GM21619 (cell line): ENCODE results near the gene GSTO1.
"Not testable (repeated sequence)": the region's sequence is repeated elsewhere in the genome, so short reads cannot be mapped to it uniquely, and the experiment has no call there.

Source experiments
- ATAC-seq: cut with Tn5 transposase; IDR thresholded peaks from one replicate; pipeline ENCODE4 v1.9.1; 2021; ENCODE audit not compliant: unreplicated experiment

The GSTO1 gene

DNA sequence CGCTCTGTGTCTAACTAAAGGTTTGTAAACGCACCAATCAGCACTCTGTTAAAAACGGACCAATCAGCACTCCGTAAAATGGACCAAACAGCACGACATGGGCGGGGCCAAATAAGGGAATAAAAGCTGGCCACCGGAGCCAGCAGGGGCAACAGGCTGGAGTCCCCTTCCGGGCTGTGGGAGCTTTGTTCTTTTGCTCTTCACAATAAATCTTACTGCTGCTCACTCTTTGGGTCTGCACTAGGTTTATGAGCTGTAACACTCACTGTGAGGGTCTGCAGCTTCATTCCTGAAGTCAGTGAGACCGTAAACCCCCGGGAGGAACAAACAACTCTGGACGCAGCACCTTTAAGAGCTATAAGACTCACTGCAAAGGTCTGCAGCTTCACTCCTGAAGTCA, 5.8 kb upstream of the GSTO1 start:
- ATAC-seq = not testable (repeated sequence)

DNA sequence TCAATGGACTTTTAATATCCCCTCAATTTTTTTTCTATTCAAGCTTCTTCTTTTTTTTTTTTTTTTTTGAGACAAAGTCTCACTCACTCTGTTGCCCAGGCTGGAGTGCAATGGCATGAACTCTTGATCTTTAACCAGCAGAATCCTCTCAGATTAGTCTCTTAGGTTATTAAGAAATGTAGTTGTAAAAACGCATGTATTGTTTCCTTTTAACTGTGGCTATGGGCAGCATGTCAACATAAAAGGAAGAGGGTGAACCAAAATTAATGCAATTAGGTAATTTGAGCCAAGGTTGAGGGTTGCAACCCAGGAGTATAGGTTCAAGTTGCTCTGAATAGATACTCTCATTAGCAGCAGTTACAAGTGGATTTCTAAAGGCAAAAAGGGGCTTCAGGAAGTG, 4.3 kb upstream of the GSTO1 start:
- ATAC-seq = no peak

DNA sequence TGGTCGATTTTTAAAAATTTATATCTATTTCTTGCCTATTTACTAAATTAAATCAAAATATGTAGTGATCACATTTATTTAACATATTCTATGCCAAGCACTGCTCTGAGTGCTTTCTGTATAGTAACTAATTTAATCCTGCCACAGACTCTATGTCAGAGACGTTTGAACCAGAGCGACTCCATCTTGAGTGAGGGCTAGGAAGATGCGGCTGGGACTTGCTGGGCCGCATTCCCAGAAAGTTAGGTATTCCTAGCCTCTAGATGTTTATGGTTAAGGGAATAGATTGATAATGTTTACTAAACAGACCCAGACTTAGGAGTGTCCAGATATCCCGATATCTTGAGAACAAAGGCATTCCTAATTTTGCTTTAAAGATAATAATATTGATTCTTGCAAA, 3.2 kb upstream of the GSTO1 start:
- ATAC-seq = no peak

DNA sequence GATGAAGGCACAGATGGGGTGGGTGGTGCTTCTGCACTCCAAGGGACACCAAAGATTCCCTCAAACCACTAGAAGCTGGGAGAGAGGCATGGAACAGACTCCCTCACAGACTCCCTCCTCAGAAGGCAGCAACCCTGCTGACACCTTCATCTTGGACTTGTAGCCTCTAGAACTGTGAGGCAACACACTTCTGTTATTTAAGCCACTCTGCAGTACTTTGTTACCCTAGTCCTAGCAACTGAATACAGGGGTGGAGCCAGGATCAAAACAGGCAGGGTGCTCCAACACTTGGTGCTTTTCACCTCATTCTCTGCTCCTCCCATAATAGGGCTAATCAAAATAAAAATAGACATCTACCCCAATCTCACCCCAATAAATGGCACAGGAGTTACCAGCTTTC, 2.3 kb upstream of the GSTO1 start:
- ATAC-seq = no peak

DNA sequence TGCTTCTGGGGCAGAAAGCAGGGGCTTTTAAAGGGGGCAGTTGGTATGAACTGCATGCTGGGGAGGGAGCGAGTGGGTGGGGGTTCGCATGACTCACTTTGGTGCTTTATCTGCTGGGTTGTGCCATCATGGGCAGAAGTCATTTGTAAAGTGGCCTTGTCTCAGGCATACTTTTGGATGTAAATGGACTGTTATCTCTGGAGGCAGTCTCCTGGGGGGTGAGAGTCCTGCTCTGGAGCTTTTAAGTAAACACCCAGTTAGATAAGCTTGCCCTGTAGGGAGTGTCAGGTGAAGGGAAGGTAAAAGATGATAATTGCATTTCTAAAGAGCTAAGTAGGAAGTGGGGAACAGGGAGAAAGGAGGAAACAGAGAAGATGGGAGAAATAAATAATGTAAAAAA, 1.6 kb upstream of the GSTO1 start:
- no peak for ATAC-seq

DNA sequence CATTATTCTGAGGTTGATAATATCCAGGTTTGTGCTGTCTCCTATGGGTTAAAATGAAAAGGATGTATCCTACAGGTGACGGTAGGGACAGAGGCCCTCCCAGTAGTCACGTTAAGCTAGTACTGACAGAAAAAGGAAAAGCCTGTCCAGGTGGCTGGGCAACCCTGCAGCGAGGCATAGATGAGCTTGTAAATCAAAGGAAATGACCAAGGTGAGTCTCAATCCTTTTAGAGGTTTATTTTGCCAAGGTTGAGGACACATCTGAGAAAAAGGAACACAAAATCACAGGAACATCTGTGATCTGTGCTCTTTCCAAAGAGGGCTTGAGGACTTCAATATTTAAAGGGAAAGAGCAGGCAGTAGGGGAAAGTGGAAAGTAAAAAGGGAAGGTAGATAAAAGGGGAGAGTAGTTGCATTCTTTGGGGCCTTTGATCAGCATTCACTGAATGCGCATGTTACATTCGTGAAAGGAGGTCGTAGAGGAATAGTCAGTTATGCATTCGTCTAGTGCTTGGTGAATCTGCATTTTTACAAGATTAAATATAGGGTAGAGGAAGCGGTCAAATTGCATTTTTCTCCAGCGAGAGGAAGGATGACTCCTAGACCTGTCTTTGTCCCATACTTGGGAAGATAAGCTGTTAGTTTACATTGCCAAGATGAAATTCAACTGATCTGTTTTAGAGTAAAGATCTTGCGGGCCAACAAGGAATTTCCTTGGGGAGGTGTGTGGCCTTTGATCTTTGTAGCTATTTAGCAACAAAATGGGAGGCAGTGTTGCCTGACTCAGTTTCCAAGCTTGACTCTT, 884 bp upstream of the GSTO1 start:
- ATAC-seq = no peak

DNA sequence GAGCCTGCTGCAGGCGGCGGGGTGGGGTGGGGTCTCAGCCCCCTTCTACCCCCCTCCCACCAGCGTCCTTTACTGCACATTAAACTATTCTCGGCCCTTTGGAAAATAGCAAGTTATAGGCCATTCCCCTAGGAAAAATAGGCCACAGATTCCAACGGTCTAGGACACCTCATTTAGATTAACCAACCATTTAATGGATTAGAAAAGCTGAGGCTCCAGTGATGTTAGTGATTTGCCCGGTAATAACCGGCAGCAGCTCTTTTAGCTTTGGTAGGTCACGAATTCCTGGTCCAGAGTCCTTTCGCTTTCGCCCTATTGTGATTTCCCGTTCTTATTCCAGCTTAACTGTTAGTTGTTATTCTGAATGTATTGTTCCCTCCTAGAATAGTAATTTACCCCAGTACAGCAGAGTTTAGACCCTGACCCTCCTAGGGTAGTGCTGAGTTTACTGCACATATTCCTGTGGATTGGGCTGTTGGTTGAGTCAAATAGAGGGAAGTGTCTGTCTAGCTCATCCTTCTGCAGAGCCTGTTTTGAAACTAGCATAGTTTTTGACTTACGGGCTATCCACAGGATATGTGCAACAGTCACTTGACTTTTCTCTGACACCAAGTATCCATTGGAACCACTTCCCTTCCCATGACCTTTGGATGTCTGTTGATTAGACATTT, 754 bp downstream of the GSTO1 start:
- peak; percentile 33 for ATAC-seq

DNA sequence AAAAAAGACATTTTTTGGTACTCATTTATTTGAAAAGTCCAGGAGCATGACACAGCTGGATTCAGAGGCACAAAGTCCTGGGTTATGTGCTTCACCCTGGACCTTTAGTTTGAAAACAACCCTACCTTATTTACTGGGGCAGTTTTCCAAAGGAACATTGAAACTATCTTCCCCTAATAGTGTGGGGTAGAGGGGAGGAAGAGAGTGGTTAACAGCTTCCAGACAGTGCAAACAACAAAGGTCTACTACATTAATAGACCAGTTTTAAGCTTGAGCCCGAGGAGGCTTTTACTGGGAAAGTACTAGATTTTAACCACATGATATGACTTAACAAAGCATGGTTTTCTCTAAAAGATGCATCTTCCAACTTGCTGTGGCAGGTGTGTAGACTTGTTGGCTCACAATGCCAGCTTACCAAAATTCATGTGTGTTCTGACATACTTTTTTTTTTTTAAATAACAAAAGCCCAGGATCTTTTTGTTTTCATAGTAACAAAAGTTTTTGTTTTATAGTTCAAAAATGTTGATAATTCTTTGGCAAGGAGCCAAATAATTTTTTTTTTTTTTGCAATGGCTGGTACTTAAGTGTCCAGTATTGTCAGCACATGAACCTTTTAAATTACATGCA, 1.8 kb downstream of the GSTO1 start:
- ATAC-seq = no peak

DNA sequence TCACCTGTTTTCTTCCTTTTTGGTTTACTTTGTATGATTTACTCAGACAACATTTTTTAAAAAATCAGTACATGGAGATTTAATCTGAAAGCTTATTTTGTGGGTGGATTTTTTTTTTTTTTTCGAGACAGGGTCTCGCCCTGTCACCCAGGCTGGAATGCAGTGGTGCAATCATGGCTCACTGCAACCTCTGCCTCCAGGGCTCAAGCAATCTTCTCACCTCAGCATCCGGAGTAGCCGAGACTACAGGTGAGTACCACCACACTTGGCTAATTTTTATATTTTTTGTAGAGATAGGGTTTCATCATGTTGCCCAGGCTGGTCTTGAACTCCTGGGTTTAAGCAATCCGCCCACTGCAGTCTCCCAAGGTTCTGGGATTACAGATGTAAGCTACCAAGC, 2.5 kb downstream of the GSTO1 start:
- ATAC-seq = no peak

DNA sequence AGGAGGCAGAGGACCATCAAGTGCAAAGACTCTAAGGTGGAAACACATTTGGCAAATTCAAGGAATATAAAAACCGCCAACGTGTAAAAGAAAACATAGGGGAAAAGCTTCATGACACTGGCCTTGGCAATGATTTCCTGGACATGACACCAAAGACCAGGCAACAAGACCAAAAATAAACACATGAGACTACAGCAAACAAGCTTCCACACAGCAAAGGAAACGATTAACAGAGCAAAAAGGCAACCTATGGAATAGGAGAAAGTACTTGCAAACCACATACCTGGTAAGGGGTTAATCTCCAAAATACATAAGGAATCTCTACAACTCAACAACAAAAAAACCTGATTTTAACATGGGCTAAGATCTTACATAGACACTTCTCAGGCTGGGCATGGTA, 3.5 kb downstream of the GSTO1 start:
- ATAC-seq = no peak

DNA sequence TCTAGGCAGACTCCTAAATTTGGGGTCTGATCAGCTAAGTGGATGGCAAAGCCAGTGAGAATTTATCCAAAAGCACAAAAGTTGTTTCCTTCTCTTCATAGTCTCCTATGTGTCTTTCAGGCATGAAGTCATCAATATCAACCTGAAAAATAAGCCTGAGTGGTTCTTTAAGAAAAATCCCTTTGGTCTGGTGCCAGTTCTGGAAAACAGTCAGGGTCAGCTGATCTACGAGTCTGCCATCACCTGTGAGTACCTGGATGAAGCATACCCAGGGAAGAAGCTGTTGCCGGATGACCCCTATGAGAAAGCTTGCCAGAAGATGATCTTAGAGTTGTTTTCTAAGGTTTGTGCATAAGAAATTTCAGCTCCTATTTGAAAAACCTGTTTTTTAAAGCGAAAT, 4.8 kb downstream of the GSTO1 start:
- no peak for ATAC-seq

DNA sequence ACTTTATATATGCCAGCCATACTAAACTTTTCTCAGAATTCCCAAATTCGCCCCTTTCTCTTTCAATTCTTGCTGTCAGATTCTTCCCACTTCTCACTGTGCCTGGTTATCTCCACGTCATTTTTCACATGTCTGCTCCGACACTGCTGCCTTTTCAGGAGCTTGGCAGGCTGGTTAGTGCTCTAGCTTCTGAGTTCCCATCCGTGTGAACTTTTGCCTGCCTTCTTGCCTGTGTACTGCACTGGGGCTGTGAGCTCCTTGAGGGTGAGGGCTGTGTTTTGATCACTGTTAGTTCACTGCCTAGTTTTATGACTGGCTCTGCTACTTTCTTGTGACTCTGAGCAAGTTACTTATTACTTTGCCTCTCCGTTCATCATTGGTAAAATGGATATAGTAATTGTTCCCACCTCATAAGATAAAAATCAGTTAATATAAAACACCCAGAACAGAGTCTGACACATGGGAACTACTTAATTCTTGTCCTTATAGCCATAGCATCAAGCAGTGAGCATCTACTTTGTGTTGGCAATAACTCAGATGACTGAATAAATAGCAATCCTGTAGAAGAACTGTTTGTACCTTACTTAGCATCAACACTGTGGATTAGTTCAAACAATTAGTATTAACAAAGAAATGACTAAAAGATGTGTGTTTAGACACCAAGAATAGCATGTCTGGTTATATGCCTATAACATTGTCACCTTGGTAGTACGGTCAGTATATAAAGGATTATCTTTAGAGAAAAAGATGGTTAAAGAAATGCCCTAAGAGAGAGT, 5.5 kb downstream of the GSTO1 start:
- ATAC-seq = no peak

DNA sequence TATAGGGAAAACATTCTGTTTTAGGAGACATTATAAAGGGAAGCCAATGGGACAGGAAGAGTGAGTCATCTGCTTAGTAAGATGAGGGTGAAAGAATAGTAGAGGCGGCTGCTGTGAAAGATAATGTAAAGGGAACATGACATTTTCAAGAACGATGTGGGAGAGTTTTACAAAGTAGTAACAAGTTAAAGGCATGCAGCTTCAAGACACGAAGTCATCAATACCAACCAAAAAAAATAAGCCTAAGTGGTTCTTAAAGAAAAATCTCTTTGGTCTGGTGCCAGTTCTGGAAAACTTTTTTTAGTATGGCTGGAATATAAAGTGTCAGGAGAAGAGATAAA, 6.1 kb downstream of the GSTO1 start:
- ATAC-seq = no peak

DNA sequence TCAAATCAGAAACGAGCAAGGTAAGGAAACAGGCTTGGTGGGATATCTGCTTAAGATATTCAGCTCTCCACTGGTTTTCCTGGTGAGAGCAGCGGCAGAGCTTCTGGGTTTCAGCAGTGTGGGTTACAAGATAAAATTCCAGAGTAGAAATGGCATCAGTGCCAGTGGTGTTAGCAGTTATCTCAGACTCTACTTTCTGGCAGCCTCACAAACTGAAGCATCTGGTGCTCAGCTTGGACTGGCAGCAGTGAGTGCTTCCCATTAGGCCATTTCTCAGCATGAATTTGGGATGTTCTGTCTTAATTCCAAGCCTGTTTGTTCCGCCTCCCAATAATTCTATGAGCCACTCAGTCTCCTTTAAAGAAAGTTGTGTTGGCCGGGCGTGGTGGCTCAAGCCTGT, 7.4 kb downstream of the GSTO1 start:
- ATAC-seq = no peak

DNA sequence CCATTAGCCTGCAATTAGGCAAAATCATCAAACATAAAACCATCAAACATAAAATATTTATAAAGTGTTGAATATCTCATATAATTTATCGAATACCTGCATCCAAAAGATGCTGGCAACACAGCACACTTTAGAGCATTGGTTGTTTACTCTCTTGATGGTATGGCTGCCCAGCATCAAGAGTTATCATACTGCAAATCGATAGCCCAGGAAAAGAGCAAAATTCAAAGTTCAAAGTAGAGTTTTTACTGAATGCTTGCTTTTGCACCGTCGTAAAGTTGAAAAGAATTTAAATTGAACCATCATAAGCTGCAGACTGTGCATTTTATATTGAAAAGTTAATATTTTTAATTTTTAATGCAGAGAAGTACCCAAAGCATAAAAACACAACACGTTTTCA, 10.1 kb downstream of the GSTO1 start:
- ATAC-seq = no peak

DNA sequence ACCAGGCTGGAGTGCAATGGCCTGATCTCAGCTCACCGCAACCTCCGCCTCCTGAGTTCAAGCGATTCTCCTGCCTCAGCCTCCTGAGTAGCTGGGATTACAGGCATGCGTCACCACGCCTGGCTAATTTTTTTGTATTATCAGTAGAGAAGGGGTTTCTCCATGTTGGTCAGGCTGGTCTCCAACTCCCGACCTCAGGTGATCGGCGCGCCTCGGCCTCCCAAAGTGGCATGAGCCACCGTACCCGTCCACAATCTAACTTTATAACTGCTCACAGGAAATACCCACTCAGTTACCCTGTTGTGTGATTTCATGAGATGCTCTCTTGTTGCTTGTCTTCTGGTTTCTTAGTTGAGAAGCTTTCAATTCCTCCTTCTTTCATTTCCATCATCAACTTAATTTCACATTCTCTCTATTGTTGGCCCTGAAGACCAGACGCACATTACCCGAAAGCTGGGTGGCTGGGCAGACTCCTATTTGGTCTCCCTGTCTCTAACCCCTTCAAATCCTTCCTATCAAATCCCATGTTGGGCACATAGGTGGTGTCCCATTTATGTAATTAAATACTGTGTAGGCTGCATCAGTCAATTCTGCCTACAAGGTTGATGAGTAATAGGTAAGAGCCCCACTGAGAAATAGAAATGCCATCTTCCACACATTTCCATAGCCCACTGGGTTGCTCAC, 13.2 kb downstream of the GSTO1 start:
- no peak for ATAC-seq

DNA sequence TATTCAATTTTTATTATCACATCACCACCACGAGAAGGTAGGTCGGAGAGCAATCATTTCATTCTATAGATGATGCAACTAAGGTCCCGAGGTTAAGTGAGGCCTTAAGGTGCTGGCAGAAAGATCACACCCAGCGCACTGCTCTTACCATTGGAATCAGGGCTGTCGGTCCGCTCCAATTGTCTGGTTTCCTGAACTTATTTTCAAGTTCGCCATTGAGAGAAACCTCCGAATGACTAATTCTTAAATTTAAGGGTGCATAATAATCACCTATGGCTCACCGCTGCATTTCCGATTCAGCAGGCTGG, 13.7 kb downstream of the GSTO1 start:
- no peak for ATAC-seq

DNA sequence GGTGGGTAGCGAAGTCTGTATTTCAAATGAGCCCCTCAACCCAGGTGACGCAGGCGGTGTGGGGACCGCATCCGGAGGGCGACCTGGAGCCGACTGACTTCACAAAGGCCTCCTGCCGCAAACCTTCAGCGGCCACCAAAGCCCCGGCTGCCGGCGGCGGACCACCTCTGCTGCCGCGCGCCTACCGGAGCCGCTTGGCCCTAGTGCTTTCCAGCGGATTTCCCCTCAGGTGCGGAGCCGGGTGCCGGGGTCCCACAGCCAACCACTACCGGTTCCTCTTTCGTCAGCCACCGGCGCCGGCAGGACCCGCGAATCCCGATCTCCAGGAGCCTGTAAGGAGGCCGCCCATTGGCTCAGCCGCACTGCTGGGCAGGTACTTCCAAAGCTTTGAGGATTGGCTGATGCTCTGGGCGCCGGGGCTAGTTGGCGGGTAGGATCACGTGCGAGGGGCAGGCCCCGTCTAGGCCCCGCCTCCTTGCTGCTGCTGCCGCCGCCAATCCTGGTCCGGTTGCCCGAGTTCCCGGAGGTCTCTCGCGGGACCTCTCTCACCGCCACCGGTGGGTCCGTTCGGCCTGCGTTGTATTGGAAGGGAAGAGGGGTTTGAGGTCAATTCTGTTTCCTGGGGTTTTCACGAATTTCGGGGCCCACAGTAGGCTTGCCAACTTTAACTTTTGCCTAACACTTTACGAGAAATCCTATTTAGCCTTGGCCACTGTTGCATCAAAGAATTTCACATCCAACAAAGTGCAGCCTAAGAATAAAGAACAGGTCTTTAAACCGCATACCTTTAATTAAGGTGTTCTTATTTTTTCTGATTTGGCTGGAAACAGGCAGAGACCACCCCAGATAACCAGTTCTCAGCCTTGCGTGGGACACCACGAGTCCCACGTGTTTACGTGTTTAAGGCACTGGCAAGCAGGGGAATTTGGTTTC, 14.3 kb downstream of the GSTO1 start, which contains the start of gene GSTO2:
Gene GSTO2 (plus strand): TSS at position 472 of the 933 bp plus-strand sequence. CDS start 5,732 bp downstream, outside the sequence.
- ATAC-seq = peak; percentile 98

DNA sequence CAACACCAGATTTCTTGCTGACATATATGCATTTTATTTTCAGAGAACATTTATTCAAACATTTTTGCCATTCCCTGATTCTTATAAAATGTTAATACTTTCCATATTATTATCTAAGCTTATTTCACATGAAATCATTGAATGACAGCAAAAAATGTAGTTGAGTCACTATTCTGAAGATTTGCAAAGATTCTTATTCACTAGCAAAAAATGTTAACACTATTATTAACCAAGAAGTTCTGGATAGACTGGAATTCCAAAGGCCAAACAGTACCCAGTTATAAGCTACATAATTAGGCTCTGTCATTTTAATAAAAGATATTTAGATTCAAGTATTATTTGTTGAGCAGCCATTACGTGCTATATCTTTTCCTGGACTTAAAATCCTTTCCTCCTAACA, 18.6 kb downstream of the GSTO1 start:
- no peak for ATAC-seq
